Sigmoid colon (tissue), 4 donors: Measurements from ENCODE around the gene GRID1.

ENCODE experiments used
- POLR2A ChIP-seq, 2 donors: fragments of 450-650 bp; IDR thresholded peaks; one replicate each; pipeline ENCODE4 v1.6.1; 2016; ENCODE audit warnings: antibody characterized with exemption in 2 of 2, mild to moderate bottlenecking in 2 of 2, moderate library complexity in 2 of 2
- POLR2AphosphoS5 ChIP-seq, 4 donors: sonication (generic); formaldehyde crosslinking; IDR thresholded peaks; one replicate each; pipeline ENCODE4 v1.6.1; 2017; ENCODE audit warnings: antibody characterized with exemption in 4 of 4
- TF ChIP-seq, protein P1 (sequence below), 4 experiments: fragments of 450-650 bp in 3 of 4; fragments of 200-600 bp in 1 of 4; IDR thresholded peaks; one replicate each; pipeline ENCODE4 v1.5.1; 2016 to 2019; ENCODE audit warnings: antibody characterized with exemption in 4 of 4, mild to moderate bottlenecking in 3 of 4, moderate library complexity in 2 of 4

- TF ChIP-seq, protein P1, sequence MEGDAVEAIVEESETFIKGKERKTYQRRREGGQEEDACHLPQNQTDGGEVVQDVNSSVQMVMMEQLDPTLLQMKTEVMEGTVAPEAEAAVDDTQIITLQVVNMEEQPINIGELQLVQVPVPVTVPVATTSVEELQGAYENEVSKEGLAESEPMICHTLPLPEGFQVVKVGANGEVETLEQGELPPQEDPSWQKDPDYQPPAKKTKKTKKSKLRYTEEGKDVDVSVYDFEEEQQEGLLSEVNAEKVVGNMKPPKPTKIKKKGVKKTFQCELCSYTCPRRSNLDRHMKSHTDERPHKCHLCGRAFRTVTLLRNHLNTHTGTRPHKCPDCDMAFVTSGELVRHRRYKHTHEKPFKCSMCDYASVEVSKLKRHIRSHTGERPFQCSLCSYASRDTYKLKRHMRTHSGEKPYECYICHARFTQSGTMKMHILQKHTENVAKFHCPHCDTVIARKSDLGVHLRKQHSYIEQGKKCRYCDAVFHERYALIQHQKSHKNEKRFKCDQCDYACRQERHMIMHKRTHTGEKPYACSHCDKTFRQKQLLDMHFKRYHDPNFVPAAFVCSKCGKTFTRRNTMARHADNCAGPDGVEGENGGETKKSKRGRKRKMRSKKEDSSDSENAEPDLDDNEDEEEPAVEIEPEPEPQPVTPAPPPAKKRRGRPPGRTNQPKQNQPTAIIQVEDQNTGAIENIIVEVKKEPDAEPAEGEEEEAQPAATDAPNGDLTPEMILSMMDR (IDR thresholded peaks at IDR 0.05) = no peak
- no peak for TF ChIP-seq POLR2A (IDR thresholded peaks at IDR 0.05)
- TF ChIP-seq POLR2AphosphoS5 (IDR thresholded peaks at IDR 0.05) = no peak
Measured at GRCh38 chr10:86019141-86019540, 347.5 kb downstream of the GRID1 start.
